NCI-H774 (cell line): Measurements from ENCODE around the gene XYLT1.
"Not testable (repeated sequence)": the region's sequence is repeated elsewhere in the genome, so short reads cannot be mapped to it uniquely, and the experiment has no call there.

Experiments
- DNase-seq: peaks from one replicate; lab custom pipeline; 2025; lab: John Stamatoyannopoulos, UW

The XYLT1 gene

GRCh38 chr16:17335406-17335805 lies 135.4 kb downstream of the XYLT1 start:
- DNase-seq: not testable (repeated sequence)

- no peak for DNase-seq
Measured at GRCh38 chr16:17334096-17334495, 136.7 kb downstream of the XYLT1 start.

GRCh38 chr16:17333229-17333628 lies 137.5 kb downstream of the XYLT1 start:
- no peak for DNase-seq

- no peak for DNase-seq
Measured at GRCh38 chr16:17331991-17332390, 138.8 kb downstream of the XYLT1 start.

GRCh38 chr16:17331071-17331607 lies 139.6 kb downstream of the XYLT1 start:
- no peak for DNase-seq

- no peak for DNase-seq
Measured at GRCh38 chr16:17330044-17330443, 140.7 kb downstream of the XYLT1 start.

- no peak for DNase-seq
Measured at GRCh38 chr16:17329391-17329790, 141.4 kb downstream of the XYLT1 start.

- DNase-seq: no peak
Measured at GRCh38 chr16:17328932-17329331, 141.8 kb downstream of the XYLT1 start.

- no peak for DNase-seq
Measured at GRCh38 chr16:17327664-17328335, 143.0 kb downstream of the XYLT1 start.

GRCh38 chr16:17325476-17326143 lies 145.2 kb downstream of the XYLT1 start:
- no peak for DNase-seq

GRCh38 chr16:17324451-17324850 lies 146.3 kb downstream of the XYLT1 start:
- DNase-seq: no peak

- DNase-seq: no peak
Measured at GRCh38 chr16:17323171-17323570, 147.6 kb downstream of the XYLT1 start.

- DNase-seq: no peak
Measured at GRCh38 chr16:17321824-17322223, 148.9 kb downstream of the XYLT1 start.

GRCh38 chr16:17320009-17320408 lies 150.8 kb downstream of the XYLT1 start:
- DNase-seq: no peak

GRCh38 chr16:17318238-17318637 lies 152.5 kb downstream of the XYLT1 start:
- DNase-seq: no peak

- no peak for DNase-seq
Measured at GRCh38 chr16:17316005-17316404, 154.8 kb downstream of the XYLT1 start.

- no peak for DNase-seq
Measured at GRCh38 chr16:17313793-17314547, 156.8 kb downstream of the XYLT1 start.

- no peak for DNase-seq
Measured at GRCh38 chr16:17313085-17313611, 157.6 kb downstream of the XYLT1 start.

- DNase-seq: no peak
Measured at GRCh38 chr16:17312094-17312710, 158.6 kb downstream of the XYLT1 start.

- DNase-seq: no peak
Measured at GRCh38 chr16:17311333-17312093, 159.2 kb downstream of the XYLT1 start.

- no peak for DNase-seq
Measured at GRCh38 chr16:17309510-17309909, 161.2 kb downstream of the XYLT1 start.
